Stimulated activated CD4-positive, alpha-beta T cell treated with anti-CD3 and anti-CD28 coated beads, Interleukin-1b, Interleukin-23, amount 100 ng/mL, for 1 hour (primary cell): ENCODE data around the gene MMP24.

Experiments used
- DNase-seq, 2 donors: peaks; one replicate each; pipeline ENCODE4 v3.0.0-alpha.2; 2020; ENCODE audit warnings: low read depth in 2 of 2

MMP24 gene

DNA sequence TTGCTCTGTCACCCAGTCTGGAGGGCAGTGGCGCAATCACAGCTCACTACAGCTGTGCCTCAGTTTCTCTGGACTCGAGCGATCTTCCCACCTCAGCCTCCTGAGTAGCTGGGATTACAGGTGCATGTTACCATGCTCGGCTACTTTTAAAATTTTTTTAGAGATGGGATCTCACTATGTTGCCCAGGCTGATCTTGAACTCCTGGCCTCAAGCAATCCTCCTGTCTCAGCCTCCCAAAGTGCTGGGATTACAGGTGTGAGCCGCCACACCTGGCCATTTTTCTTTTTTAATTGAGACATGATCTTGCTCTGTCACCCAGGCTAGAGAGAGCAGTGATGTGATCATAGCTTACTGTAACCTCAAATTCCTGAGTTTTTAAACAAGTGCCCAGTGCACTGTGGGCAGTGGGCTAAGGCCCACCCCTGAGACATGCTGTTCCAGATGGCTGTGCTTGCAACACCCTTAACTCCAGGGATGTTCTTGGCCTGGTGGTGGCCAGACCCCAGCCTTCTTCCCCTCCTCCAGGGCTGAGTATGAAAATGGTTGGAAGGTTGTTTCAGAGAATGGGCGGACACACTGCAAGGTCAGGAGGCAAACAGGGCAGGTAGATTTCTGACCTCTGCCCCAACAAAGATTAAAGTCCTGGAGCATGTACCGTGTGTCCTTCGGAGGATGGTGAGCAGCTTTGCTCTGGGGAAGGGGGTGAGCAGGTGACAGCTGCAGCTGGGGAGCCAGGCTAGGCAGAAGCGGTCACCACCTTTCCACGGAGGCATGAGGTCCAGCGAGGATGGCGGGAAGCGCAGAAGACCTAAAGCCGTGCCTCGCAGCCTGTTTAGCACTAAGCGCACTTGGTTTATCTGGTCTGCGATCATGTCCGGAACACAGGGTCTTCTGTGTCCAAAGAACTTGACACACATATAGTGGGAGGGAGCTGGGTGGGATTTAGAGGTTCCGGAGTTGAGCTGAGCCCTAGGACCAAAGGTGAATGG is 67.1 kb downstream of the MMP24 start:
- DNase-seq: no peak

GRCh38 chr20:35294293-35294685 is 67.8 kb downstream of the MMP24 start:
- DNase-seq: no peak

- DNase-seq: no peak
Measured at GRCh38 chr20:35295058-35295457, 68.6 kb downstream of the MMP24 start.

GRCh38 chr20:35295674-35296073 is 69.2 kb downstream of the MMP24 start:
- DNase-seq: no peak

- no peak for DNase-seq
Measured at GRCh38 chr20:35296101-35296554, 69.6 kb downstream of the MMP24 start.

- no peak for DNase-seq
Measured at GRCh38 chr20:35297155-35297554, 70.7 kb downstream of the MMP24 start.

DNA sequence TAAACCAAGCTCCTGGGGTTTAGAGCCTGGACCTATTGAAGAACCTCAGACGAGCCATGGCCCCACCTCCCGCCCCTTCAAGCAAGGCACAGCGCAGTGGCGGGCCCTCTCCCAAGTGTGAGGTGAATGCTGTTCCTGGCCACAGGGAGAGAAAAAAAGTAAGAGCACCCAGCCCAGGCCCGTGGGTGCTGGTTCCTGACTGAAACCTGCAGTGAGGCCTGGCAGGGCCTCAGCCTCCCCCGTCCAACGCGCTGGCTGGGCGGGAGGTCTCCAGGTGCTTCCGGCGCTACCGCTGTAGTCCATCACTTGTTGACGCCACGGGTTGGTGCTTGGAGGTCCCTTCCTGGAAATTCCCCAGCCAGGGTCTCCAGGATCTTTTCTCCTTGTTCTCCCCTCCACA is 71.2 kb downstream of the MMP24 start:
- DNase-seq: no peak

DNA sequence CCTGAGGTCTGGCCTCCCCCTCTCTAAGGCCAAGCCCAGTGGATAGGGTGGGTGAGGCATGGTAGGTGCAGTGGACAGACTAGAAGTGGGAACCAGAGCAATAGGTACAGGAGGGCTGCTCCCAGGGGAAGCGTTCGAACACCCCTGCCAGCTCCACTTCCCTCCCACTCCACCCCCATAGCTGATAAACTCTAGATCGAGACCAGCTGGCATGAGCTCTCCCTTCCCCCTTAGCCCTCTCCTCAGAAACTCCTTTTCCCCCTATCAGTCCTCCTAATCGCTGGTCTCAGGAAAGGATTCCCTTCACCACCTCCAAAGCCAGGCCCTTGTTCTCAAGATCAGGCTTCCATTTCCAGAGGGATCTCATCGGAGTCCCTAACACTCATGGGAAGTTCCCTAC is 71.8 kb downstream of the MMP24 start:
- DNase-seq: no peak

- DNase-seq: no peak
Measured at GRCh38 chr20:35299780-35300179, 73.3 kb downstream of the MMP24 start.

- DNase-seq: no peak
Measured at GRCh38 chr20:35300469-35301262, 74.2 kb downstream of the MMP24 start.

- no peak for DNase-seq
Measured at GRCh38 chr20:35301426-35301825, 74.9 kb downstream of the MMP24 start.

DNA sequence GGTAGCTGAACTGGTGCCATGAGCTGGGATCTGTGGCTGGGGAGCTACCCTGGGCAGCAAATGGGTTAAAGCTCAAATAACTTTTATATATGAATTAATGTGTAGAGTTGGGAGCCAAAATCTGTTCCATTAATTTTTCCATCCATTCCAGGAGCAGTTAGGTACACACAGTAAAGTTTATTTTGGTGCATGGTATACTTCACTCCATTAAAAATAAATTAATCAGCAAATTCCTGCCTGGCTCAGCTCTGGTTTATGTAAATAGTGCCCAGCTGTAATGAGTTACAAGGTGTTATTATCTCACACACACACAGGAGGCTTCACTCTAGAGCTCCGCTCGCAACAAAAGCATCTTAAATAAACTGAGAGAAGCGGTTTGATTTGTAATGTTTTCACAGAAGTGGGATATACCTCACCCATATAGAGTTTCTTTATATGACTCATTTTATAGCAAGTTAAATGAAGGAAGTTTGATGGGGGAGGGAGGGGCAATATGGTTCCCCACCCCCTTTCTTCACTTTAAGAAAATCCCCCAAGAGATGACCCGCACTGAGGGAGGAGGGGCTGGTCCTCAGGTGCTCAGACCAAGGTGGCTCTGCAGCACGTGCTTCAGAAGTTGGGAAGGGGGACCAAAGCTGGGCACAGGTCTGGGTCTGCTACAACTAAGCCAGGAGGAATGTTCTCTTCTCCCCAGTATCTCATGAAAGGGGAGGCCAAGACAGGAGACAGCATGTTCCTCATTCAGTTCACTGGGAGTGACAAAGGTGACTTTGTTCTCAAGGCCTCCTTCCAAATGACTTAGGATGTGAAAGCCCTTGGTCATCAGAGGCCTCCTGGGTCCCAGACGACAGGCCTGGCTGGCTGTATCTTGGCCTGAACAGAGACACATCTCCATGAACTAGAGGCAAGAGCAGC is 76.2 kb downstream of the MMP24 start:
- DNase-seq: no peak

GRCh38 chr20:35303382-35303734 is 76.9 kb downstream of the MMP24 start:
- DNase-seq: no peak

DNA sequence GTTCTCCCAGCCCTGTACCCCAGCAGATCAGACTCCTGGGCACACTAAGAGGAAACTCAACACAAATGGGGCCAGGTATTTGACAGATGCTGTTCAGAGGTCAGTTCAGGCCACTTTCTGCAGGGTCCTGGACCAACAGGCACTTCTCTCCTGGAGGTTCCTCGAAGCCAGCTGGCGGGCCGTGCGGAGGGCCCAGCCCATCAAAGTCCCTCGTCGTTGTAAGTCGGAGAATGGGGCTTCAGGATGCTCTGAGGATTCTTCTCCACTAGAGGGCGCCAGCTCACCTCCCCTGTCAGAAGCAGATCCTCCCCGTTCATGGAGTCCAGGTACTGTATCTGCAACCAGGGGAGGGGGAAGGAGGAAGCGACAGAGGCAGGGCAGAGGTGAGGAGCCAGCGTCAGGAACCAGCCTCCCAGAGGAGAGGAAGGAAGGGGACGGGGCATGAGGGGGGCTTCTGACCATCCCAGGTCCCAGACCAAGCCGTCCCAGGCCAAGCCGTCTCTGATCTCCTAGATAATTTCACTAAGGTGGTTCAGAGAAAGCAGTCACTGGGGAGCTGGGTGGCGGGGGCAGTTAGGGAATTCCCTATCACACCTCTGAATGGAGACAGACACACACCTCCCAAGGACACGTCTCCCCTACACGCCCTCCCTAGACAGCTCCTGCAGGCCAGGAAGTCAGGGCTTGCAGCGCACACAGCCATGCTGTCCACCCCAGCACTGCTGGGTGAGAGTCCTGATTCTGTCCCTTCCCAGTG is 77.4 kb downstream of the MMP24 start:
- peak; percentile 65 to 67 for DNase-seq

DNA sequence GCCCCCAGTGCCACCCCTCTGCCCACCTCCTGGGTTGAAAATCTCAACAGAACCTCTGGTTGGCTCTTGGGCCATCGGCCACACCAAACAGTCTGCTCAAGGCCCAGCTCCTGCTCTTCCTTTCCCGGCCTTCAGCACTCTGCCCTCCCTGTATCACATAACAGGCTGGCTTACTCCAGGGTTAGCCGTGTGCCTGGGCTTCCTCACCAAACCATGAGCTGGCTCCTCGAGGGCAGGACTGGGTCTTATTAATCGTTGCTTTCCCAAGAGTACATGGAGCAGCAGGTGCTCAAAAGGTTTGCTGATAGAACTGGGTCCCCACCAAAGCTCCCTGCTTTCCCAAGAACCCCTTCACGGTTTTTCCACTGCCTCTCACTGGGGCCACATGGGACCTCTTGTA is 78.5 kb downstream of the MMP24 start:
- DNase-seq: no peak

DNA sequence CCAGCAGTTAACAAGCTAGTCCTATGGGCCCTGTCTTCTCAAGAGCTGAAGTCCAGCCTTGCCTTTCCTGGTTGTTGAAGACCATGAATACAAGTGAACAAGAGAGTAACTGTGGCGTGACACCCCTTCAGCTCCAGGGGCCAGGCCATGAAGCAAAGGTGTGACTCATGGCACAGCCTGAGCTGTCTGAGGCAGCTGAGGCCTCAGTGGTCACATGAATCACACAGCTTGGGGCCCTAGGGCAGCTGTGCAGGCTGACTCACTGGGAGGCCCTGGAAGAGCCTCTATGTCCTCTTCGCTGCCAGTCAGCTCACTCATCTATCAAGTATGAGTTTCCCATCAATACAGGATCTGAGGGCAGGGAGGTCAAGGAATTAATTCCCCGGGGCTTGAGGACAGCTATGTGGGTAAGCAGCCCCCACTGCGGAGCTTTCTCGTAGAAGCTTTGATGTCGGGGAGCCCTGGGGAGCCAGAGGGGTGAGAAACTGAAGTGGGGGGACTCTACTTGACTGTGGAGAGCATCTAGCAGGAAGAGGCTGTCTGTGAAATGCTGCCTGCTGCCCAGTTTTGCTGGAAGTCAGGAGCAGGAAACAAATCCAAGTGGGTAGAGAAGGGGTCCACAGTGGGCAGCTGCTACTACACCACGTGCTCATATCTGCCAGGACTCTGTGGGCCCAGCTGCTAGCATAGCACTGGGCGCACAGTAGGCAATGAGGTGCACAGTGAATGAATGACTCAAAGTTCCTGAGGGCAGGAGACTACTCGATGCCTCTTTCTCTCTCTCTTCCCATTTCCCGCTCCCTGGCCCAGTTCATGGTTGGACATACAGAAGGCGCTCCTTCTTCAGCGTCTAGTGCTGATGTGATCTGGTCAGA is 79.4 kb downstream of the MMP24 start:
- peak in 1 of 2 donors; percentile 28 for DNase-seq

- DNase-seq: no peak
Measured at GRCh38 chr20:35306931-35307517, 80.5 kb downstream of the MMP24 start.

DNA sequence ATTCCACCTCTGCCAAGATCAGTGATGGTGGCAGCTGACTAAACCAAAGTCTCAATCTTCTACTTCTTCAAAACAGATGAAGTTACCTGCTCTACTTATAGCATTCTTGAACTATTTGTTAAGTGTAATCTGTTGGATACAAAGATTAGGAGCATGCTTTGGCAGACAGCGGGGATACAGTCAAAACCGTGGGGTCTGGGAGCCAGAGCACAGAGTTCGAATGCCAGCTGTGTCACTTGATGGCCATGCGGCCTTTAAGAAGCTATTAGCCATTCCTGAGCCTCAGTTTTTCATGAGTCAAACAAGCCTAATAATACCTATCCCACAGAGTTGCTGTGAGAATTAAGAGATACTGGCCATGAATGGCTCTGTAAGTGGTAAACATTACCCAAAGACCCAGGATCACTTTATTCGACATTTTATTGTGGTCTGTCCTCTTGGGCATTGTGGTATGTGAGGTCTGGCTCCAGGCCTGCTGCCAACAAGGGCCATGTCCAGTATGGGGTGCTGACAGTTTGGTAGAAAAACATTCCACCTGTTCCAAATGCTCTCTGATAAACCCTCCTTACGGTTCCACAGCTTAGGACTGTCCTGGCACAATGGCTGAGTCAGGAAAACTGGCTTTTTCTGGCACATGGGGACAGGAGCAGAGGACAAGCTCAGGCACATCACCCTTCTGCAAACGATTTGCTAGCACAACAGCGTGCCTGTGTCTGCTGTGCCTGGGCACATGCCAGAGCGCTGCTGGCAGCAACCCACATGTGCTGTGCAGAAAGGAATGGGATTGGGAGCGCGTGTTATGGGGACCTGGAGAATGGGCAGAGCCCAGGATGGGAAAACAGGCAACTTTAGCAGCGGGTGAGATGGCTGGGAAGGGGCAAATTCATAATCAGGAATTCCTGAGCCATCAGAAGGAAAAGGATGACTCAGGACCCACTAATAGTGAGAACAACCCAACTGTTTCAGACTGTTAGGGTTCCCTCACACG is 81.5 kb downstream of the MMP24 start:
- no peak for DNase-seq
